Keratinocyte (primary cell): Measurements from ENCODE around the gene SIGLEC11. TPM values are rescaled to one million over a fixed set of nuclear protein-coding genes. Genes with fewer than 3 reads are reported as not detected.

ENCODE experiments used
- DNase-seq: peaks from one replicate; pipeline ENCODE4 v3.0.0-alpha.2; 2011; ENCODE audit warnings: low read depth, missing footprints, low spot score
- FAIRE-seq: peaks from 2 replicates; lab custom pipeline; 2011; peaks lifted over from hg19 to GRCh38; lab: Jason Lieb, UNC
- H2AFZ ChIP-seq: 2 replicates; pipeline ENCODE4 v1.6.0; 2012; ENCODE audit warnings: low read length, control low read depth, inconsistent platforms; ENCODE audit not compliant: control insufficient read depth
- H3K27ac ChIP-seq: 2 replicates; pipeline ENCODE4 v1.5.1; 2011; ENCODE audit warnings: low read length; ENCODE audit not compliant: control insufficient read depth, insufficient read depth
- H3K27me3 ChIP-seq: 3 replicates; pipeline ENCODE4 v1.6.0; 2011; ENCODE audit warnings: low read length; ENCODE audit not compliant: control insufficient read depth, insufficient read depth; ENCODE audit errors: extremely low read depth
- H3K36me3 ChIP-seq, 2 experiments: 2 replicates in 1 of 2; 3 replicates in 1 of 2; pipeline ENCODE4 v1.5.1; 2011; ENCODE audit warnings: low read length in 2 of 2, mild to moderate bottlenecking in 1 of 2; ENCODE audit not compliant: control insufficient read depth in 2 of 2, insufficient read depth in 2 of 2; ENCODE audit errors: extremely low read depth in 1 of 2
- H3K4me1 ChIP-seq: 3 replicates; pipeline ENCODE4 v1.5.1; 2011; ENCODE audit warnings: low read length; ENCODE audit not compliant: control insufficient read depth, insufficient read depth; ENCODE audit errors: extremely low read depth
- H3K4me2 ChIP-seq: 3 replicates; pipeline ENCODE4 v1.6.0; 2011; ENCODE audit warnings: low read depth, low read length; ENCODE audit not compliant: control insufficient read depth, insufficient read depth; ENCODE audit errors: extremely low read depth
- H3K4me3 ChIP-seq, 3 experiments: fragments of 200-600 bp in 1 of 3; sonication (generic) in 1 of 3; 2 replicates in 2 of 3; 3 replicates in 1 of 3; pipeline ENCODE4 v1.5.1; 2011 to 2016; ENCODE audit warnings: low read length in 3 of 3, mild to moderate bottlenecking in 3 of 3, control low read depth in 2 of 3, inconsistent platforms in 1 of 3, low read depth in 1 of 3, mixed read lengths in 1 of 3, mixed run types in 1 of 3, moderate library complexity in 1 of 3; ENCODE audit not compliant: control insufficient read depth in 2 of 3, insufficient read depth in 2 of 3; ENCODE audit errors: extremely low read depth in 1 of 3
- H3K79me2 ChIP-seq: 2 replicates; pipeline ENCODE4 v1.6.0; 2012; ENCODE audit warnings: low read length; ENCODE audit not compliant: control insufficient read depth, insufficient read depth
- H3K9ac ChIP-seq: 3 replicates; pipeline ENCODE4 v1.6.0; 2011; ENCODE audit warnings: low read length; ENCODE audit not compliant: control insufficient read depth, insufficient read depth; ENCODE audit errors: extremely low read depth
- H3K9me1 ChIP-seq: 3 replicates; pipeline ENCODE4 v1.6.0; 2011; ENCODE audit warnings: low read length; ENCODE audit not compliant: control insufficient read depth, insufficient read depth; ENCODE audit errors: extremely low read depth
- H3K9me3 ChIP-seq: 2 replicates; pipeline ENCODE4 v1.5.1; 2012; ENCODE audit warnings: low read depth, low read length; ENCODE audit not compliant: control insufficient read depth
- H4K20me1 ChIP-seq: 3 replicates; pipeline ENCODE4 v1.6.0; 2011; ENCODE audit warnings: low read length; ENCODE audit not compliant: control insufficient read depth, insufficient read depth; ENCODE audit errors: extremely low read depth
- EZH2 ChIP-seq: IDR thresholded peaks from one replicate; pipeline ENCODE4 v1.6.1; 2012; ENCODE audit warnings: inconsistent platforms, mild to moderate bottlenecking, low read length, moderate library complexity
- dilution Hi-C: fragments of 300-500 bp; cut with MboI; formaldehyde crosslinking; loops from one replicate; pipeline ENCODE4 v1.7.0; 2020; ENCODE audit warnings: low sequenced_read_pairs; ENCODE audit not compliant: extremely low pct_ligation_motif_present
- polyA plus RNA-seq, 5 experiments: library from polyadenylated mRNA; depleted of rRNA in 3 of 5; stranded (reverse) in 3 of 5; stranded (forward) in 1 of 5; unstranded in 1 of 5; fragments of >200 nt; gene quantifications; 1 replicate in 1 of 5; 2 replicates in 3 of 5; 3 replicates in 1 of 5; pipeline versions ENCODE4 v1.2.1 to v1.2.3, GENCODE V29; 2011 to 2012; ENCODE audit warnings: missing spikeins in 2 of 5, low read depth in 1 of 5, low replicate concordance in 1 of 5
- TF ChIP-seq, protein P1 (sequence below), 3 experiments: IDR thresholded peaks in 1 of 3; conservative IDR thresholded peaks in 1 of 3; optimal IDR thresholded peaks in 1 of 3; 2 replicates in 2 of 3; 3 replicates in 1 of 3; pipeline versions ENCODE3 to v1.5.1; 2011; ENCODE audit warnings: low read length in 3 of 3, mild to moderate bottlenecking in 3 of 3, moderate library complexity in 2 of 3, control low read depth in 1 of 3, inconsistent platforms in 1 of 3; ENCODE audit not compliant: insufficient read depth in 2 of 3; ENCODE audit errors: extremely low read depth in 1 of 3

SIGLEC11 gene
- polyA plus RNA-seq, 1 donor (not counting 4 experiments of a cell fraction or from before 2014, with no cell fraction given) = not detected

DNA sequence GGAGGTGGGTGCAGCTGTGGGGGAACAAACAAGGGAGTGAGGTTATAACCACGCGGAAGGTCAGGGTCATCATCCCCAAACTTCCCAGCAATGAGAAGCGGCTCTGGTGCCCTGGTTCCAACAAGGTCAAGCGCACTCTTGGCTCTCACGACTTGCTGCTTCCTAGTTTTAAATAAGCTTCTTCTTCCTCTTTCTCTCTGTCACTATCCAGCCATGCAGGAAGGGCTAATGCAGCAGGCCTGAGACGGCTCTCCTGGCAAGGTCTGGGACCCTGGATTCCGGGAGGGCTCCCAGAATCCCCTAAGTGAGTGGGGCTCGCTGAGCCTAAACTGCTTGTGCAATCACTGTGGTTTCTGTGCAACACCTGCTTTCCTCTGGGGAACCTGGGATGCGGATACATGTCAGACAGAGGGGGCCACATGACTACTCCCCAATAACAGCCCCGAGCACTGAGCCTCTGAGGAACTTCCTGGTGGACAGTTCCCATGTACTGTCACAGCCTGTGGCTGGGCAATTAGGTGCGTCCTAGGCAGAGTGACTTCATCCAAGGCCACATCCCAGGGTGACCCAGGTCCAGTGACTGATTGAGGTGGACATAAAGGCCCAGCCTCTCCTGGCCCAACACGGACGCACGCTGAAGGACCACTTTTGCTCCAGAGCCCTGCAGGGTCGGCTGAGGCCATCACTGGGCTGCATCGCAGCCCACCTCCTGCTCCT is 40.0 kb upstream of the SIGLEC11 start:
- FAIRE-seq = no peak
- no peak for TF ChIP-seq EZH2
- TF ChIP-seq, protein P1, sequence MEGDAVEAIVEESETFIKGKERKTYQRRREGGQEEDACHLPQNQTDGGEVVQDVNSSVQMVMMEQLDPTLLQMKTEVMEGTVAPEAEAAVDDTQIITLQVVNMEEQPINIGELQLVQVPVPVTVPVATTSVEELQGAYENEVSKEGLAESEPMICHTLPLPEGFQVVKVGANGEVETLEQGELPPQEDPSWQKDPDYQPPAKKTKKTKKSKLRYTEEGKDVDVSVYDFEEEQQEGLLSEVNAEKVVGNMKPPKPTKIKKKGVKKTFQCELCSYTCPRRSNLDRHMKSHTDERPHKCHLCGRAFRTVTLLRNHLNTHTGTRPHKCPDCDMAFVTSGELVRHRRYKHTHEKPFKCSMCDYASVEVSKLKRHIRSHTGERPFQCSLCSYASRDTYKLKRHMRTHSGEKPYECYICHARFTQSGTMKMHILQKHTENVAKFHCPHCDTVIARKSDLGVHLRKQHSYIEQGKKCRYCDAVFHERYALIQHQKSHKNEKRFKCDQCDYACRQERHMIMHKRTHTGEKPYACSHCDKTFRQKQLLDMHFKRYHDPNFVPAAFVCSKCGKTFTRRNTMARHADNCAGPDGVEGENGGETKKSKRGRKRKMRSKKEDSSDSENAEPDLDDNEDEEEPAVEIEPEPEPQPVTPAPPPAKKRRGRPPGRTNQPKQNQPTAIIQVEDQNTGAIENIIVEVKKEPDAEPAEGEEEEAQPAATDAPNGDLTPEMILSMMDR (optimal IDR thresholded peaks at IDR 0.05 in 1 of 3, IDR thresholded peaks at IDR 0.05 in 1 of 3, conservative IDR thresholded peaks at IDR 0.05 in 1 of 3; ENCODE audit: extremely low read depth in 1 of 3, insufficient read depth in 2 of 3, low read length in 3 of 3) = no peak
- Histone ChIP-seq H3K4me2 (no peak overlapping the region), H3K4me3 (no peak overlapping the region), H2AFZ (no peak overlapping the region), H4K20me1 (peaks cover 26% of the 10 kb centered on the region), H3K36me3 (peaks cover 27 to 37% of the 10 kb centered on the region in 2 experiments), H3K9me1 (peaks cover 2% of the 10 kb centered on the region), H3K9ac (no peak overlapping the region), H3K27me3 (no peaks in the 10 kb centered on the region), H3K79me2 (no peaks in the 10 kb centered on the region), H3K27ac (no peak overlapping the region), H3K4me1 (peaks cover 12% of the 10 kb centered on the region), H3K9me3 (no peaks in the 10 kb centered on the region)
- no peak for DNase-seq
- dilution Hi-C loops = no loop called here

DNA sequence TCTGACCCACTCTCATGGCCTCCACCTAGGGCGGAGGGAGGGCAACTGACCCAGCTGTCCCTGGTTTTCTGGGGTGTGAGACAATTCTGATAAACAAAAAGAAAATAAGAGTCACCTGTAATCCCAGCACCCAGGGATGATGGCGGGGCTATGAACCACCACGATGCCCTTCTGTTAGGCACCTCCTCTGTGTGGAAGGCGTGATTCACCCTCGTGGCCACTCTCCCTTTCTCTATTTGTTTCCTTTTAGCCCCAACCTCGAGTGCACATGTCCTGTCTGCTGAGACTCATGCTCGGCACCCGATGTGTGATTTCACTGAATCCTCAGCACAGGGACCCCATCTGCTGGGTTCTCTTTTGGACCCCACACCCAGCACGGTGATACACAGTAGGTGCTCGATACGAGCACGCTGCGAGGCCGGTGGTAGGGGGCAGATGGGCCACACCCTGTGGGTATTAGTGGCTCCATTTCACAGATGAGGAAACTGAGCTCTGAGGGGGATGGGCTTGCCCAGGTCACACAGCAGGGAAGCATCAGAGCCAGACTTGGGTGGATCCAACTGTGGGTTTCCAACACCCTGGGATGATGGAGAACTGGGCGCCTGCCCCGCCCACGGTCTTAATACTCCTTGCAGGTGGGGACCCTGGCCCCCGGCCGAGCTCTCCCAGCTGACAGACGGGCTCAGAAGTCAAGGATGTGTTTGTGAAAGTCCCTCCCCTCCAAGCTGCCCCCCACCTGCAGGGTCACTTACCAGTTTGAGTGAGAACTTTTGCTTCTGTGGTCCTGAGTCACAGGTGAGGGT is 39.3 kb upstream of the SIGLEC11 start:
- H3K27me3 ChIP-seq = no peaks in the 10 kb centered on the region
- no peaks in the 10 kb centered on the region for H3K79me2 ChIP-seq
- H3K9ac ChIP-seq = no peak overlapping the region
- TF ChIP-seq EZH2 = no peak
- TF ChIP-seq, protein P1 (optimal IDR thresholded peaks at IDR 0.05 in 1 of 3, IDR thresholded peaks at IDR 0.05 in 1 of 3, conservative IDR thresholded peaks at IDR 0.05 in 1 of 3; ENCODE audit: extremely low read depth in 1 of 3, insufficient read depth in 2 of 3, low read length in 3 of 3) = no peak
- H3K4me3 ChIP-seq = no peak overlapping the region
- no peak overlapping the region for H3K4me2 ChIP-seq
- H3K9me3 ChIP-seq = no peaks in the 10 kb centered on the region
- H3K36me3 ChIP-seq = peaks cover 27 to 34% of the 10 kb centered on the region in 2 experiments
- DNase-seq (no peak), FAIRE-seq (no peak)
- peaks cover 2% of the 10 kb centered on the region for H3K9me1 ChIP-seq
- peaks cover 12% of the 10 kb centered on the region for H3K4me1 ChIP-seq
- dilution Hi-C loops = no loop called here
- peaks cover 26% of the 10 kb centered on the region for H4K20me1 ChIP-seq
- no peak overlapping the region for H2AFZ ChIP-seq
- no peak overlapping the region for H3K27ac ChIP-seq
